Heart left ventricle (tissue), 16 donors: ENCODE results near the gene FAM217B. TPM values are rescaled to one million over a fixed set of nuclear protein-coding genes. Genes with fewer than 3 reads are reported as not detected.

Source experiments
- ATAC-seq, 4 donors: fragments of 200-7000 bp; cut with Tn5 transposase; one replicate each; pipeline ENCODE4 v1.9.1; 2020 to 2022; ENCODE audit warnings: moderate library complexity in 4 of 4, mild to moderate bottlenecking in 3 of 4, moderate number of reproducible peaks in 1 of 4
- DNase-seq, 5 donors: peaks; one replicate each; pipeline ENCODE4 v3.0.0-alpha.2; 2020
- H3K27ac ChIP-seq, 12 donors: fragments of 200-600 bp; sonication (generic) in 4 of 12; one replicate each; pipeline versions ENCODE4 v1.5.0 to v1.8.0; 2016 to 2022; ENCODE audit warnings: mild to moderate bottlenecking in 2 of 12
- H3K27me3 ChIP-seq, 9 donors: fragments of 200-600 bp; sonication (generic) in 2 of 9; one replicate each; pipeline versions ENCODE4 v1.5.1 to v1.8.0; 2016 to 2022; ENCODE audit warnings: mild to moderate bottlenecking in 3 of 9
- H3K36me3 ChIP-seq, 9 donors: fragments of 200-600 bp; sonication (generic) in 2 of 9; one replicate each; pipeline versions ENCODE4 v1.5.0 to v1.8.0; 2018 to 2022; ENCODE audit warnings: mild to moderate bottlenecking in 2 of 9
- H3K4me1 ChIP-seq, 12 donors: fragments of 200-600 bp; sonication (generic) in 4 of 12; one replicate each; pipeline versions ENCODE4 v1.5.0 to v1.8.0; 2016 to 2022; ENCODE audit warnings: mild to moderate bottlenecking in 3 of 12
- H3K4me3 ChIP-seq, 12 donors: fragments of 200-600 bp; sonication (generic) in 4 of 12; one replicate each; pipeline versions ENCODE4 v1.5.0 to v1.8.0; 2017 to 2022; ENCODE audit warnings: mild to moderate bottlenecking in 9 of 12, moderate library complexity in 4 of 12
- H3K9me3 ChIP-seq, 12 donors: fragments of 200-600 bp; sonication (generic) in 4 of 12; one replicate each; pipeline versions ENCODE4 v1.5.0 to v1.8.0; 2016 to 2022; ENCODE audit warnings: mild to moderate bottlenecking in 1 of 12
- POLR2A ChIP-seq, 2 donors: fragments of 450-650 bp; IDR thresholded peaks; one replicate each; pipeline ENCODE4 v1.6.1; 2017; ENCODE audit warnings: antibody characterized with exemption in 2 of 2, mild to moderate bottlenecking in 2 of 2, moderate library complexity in 2 of 2
- WGBS, 4 donors: extraction: QIAGEN DNeasy Blood & Tissue Kit in 2 of 4; methylation state at CpG; one replicate each; pipeline versions ENCODE4 v1.1.5 to v1.1.7; 2013 to 2018; 5-methylcytosine and 5-hydroxymethylcytosine counted together
- intact Hi-C, 10 donors: fragments of 100-400 bp; cut with DNase I; formaldehyde crosslinking; loops; one replicate each; pipeline versions ENCODE4 v1.11.1 to v1.14.2; 2022
- polyA plus RNA-seq, 2 donors: library from polyadenylated mRNA; stranded (reverse); fragments of 200-250 nt; gene quantifications; one replicate each; pipeline ENCODE4 v1.2.3, GENCODE V29; 2013
- total RNA-seq, 9 donors: library from RNA; depleted of rRNA in 2 of 9; stranded (reverse); fragments of >200 nt in 2 of 9; fragmentation: NEBNext Ultra II Directional in 3 of 9; extraction: Animal tissue kit (Norgen Biotek cat#: 25700) in 3 of 9; gene quantifications; one replicate each; pipeline versions ENCODE4 v1.1.0 to v1.2.4, GENCODE V29; 2016 to 2023
- TF ChIP-seq, protein P1 (sequence below), 12 donors: fragments of 200-600 bp; sonication (generic) in 4 of 12; IDR thresholded peaks; one replicate each; pipeline versions ENCODE4 v1.5.0 to v1.8.0; 2018 to 2022; ENCODE audit warnings: antibody characterized with exemption in 12 of 12, mild to moderate bottlenecking in 5 of 12
- donor health status: ischemic (EF 13 %, LVEDD 7.1; RV severe dilation, severe dysfunction).
- donor health status: healthy with polysubstance abuse.
- donor health status: DM: no; HTN: yes; CAD: no.
- donor health status: DM: no; HTN: no; CAD: no.
- donor health status: ischemic (EF 25% LVEDD 6.9; RV normal size, moderate dysfunction).
- donor health status: ischemic (EF 25% LVEDD 5.7; RV mildly dilated, moderate dysfunction).
- donor health status: healthy.
- donor health status: DM: yes; HTN: yes; CAD: no.
- donor health status: ischemic (EF 35%, LVEDD 5.7; RV mildly dilated, moderate dysfunction).
- donor health status: nonischemic (EF 11% LVEDD 7.7; RV severe dilation, severe dysfunction).
- donor health status: DM: yes; HTN: yes; CAD: no.
- donor health status: PGD.
- donor health status: ischemic (EF 29% LVEDD 5.4; RV normal size, mild dysfunction).
- donor health status: nonischemic (EF 23%, LVEDD 6.1; RV moderate dilation, normal function).

The FAM217B gene
- total and polyA plus RNA-seq, 11 donors, result 5.8 to 38.0 (median 24.7) TPM

DNA sequence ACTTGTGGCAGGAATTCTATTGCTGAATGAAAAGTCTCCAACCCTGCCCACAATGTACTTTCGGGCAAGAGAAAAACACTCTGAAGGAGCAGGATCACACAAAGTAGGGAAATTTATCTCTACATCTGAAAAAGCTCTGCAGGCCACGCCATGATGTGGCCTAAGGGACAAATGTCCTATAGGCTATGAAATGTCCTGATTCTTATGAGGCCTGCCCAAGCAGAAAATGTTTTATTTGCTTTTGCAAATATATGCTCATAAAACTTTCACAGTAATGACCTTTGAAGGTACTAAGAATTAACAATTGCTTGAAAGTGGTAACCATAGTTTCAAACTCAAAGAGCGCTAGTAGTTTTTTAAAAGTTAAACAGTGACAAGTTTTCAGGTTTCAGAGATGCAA lies 37.7 kb upstream of the FAM217B start:
- WGBS, 4 donors, result 95 to 99% (median 98%) methylated on average over 3 of the region's 3 CpGs
- no peaks in the 10 kb centered on the region for H3K36me3 ChIP-seq
- ATAC-seq, result no peak
- DNase-seq, result no peak
- H3K4me1 ChIP-seq, result no peaks in the 10 kb centered on the region
- no peaks in the 10 kb centered on the region for H3K9me3 ChIP-seq
- H3K27ac ChIP-seq, result no peak overlapping the region
- no peaks in the 10 kb centered on the region for H3K27me3 ChIP-seq
- TF ChIP-seq POLR2A (IDR thresholded peaks at IDR 0.05), result no peak
- TF ChIP-seq, protein P1, sequence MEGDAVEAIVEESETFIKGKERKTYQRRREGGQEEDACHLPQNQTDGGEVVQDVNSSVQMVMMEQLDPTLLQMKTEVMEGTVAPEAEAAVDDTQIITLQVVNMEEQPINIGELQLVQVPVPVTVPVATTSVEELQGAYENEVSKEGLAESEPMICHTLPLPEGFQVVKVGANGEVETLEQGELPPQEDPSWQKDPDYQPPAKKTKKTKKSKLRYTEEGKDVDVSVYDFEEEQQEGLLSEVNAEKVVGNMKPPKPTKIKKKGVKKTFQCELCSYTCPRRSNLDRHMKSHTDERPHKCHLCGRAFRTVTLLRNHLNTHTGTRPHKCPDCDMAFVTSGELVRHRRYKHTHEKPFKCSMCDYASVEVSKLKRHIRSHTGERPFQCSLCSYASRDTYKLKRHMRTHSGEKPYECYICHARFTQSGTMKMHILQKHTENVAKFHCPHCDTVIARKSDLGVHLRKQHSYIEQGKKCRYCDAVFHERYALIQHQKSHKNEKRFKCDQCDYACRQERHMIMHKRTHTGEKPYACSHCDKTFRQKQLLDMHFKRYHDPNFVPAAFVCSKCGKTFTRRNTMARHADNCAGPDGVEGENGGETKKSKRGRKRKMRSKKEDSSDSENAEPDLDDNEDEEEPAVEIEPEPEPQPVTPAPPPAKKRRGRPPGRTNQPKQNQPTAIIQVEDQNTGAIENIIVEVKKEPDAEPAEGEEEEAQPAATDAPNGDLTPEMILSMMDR (IDR thresholded peaks at IDR 0.05), result no peak
- H3K4me3 ChIP-seq, result no peak overlapping the region
- intact Hi-C loops, result no loop called here

DNA sequence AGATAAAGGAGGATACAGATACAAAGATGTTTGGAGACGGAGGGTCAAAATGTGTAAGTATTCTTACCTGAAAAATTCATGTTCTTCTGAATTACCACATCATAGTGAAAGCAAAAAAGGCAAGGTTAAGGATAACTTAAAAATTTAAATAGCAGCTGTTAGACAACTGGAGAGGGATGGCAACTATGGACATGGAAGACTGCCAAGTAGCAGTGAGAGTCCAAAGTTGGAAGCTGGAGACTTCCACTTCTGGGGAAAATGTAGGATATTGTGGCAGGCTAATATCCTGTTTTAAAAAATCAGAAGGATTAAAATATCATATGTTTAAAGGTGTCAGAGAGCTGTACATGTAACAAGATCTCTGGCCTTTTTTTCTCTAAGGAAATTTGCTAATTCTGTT lies 36.6 kb upstream of the FAM217B start:
- WGBS, 4 donors, result 88 to 98% (median 94%) methylated on average over 1 of the region's 1 CpG
- intact Hi-C loops, result no loop called here
- H3K9me3 ChIP-seq, result no peaks in the 10 kb centered on the region
- H3K27me3 ChIP-seq, result no peaks in the 10 kb centered on the region
- TF ChIP-seq, protein P1 (IDR thresholded peaks at IDR 0.05), result no peak
- TF ChIP-seq POLR2A (IDR thresholded peaks at IDR 0.05), result no peak
- DNase-seq (no peak), ATAC-seq (no peak)
- no peaks in the 10 kb centered on the region for H3K4me1 ChIP-seq
- H3K36me3 ChIP-seq, result no peaks in the 10 kb centered on the region
- no peak overlapping the region for H3K4me3 ChIP-seq
- no peak overlapping the region for H3K27ac ChIP-seq

DNA sequence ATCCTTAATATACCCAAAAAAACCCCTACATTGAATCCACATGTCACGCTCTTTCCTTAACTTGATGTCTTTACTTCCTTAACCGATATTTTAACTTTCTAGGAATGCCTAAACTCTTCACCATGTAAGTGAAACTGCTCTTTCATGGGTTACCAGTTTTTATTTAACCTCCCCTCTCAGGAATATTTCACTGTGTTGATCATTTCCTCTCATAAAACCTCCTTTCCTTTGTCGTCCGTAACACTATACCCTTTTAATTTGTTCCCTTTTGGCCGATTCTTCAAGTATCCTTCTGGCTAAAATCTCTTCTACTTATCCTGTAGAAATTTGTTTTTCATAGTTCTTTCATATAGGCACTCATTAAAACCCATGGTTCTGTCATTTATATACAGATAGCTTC lies 31.3 kb upstream of the FAM217B start:
- Histone ChIP-seq H3K27ac (no peak overlapping the region), H3K4me3 (no peak overlapping the region), H3K9me3 (no peaks in the 10 kb centered on the region), H3K4me1 (no peaks in the 10 kb centered on the region), H3K36me3 (no peaks in the 10 kb centered on the region), H3K27me3 (no peaks in the 10 kb centered on the region)
- ATAC-seq (no peak), DNase-seq (no peak)
- intact Hi-C loops, result no loop called here
- TF ChIP-seq POLR2A (IDR thresholded peaks at IDR 0.05), result no peak
- TF ChIP-seq, protein P1 (IDR thresholded peaks at IDR 0.05), result no peak
- WGBS, 4 donors, result 86 to 89% (median 87%) methylated on average over 5 of the region's 5 CpGs

DNA sequence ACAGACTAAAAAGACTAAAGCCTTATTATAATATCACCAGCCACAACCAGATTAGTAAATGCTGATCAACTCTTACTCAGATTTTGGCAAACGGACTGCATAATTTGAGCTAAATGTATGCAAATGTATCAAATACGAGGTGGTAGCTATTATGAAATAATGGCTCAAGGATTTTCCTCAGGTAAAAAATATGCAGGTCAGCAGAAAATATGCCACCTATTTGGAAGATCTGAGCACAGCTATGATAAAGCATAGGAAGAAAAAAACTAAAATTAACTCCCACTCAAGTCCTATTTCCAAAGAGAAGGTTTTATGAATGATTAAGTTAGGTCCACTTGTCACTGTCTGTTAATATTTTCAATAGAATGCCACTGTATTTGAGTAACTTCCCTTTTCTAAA lies 29.1 kb upstream of the FAM217B start:
- H3K36me3 ChIP-seq, result no peaks in the 10 kb centered on the region
- H3K27me3 ChIP-seq, result no peaks in the 10 kb centered on the region
- WGBS, 4 donors, result 91 to 95% (median 93%) methylated on average over 2 of the region's 2 CpGs
- H3K4me3 ChIP-seq, result no peak overlapping the region
- intact Hi-C loops, result no loop called here
- no peaks in the 10 kb centered on the region for H3K9me3 ChIP-seq
- no peaks in the 10 kb centered on the region for H3K4me1 ChIP-seq
- no peak for DNase-seq
- TF ChIP-seq, protein P1 (IDR thresholded peaks at IDR 0.05), result no peak
- no peak for TF ChIP-seq POLR2A (IDR thresholded peaks at IDR 0.05)
- no peak for ATAC-seq
- H3K27ac ChIP-seq, result no peak overlapping the region
